Brain pericyte (primary cell): ENCODE results near the gene GOLGA7B.

Source experiments
- DNase-seq: peaks from one replicate; pipeline ENCODE4 v3.0.0-alpha.2; 2012; ENCODE audit warnings: low read depth, low spot score

Gene GOLGA7B

DNA sequence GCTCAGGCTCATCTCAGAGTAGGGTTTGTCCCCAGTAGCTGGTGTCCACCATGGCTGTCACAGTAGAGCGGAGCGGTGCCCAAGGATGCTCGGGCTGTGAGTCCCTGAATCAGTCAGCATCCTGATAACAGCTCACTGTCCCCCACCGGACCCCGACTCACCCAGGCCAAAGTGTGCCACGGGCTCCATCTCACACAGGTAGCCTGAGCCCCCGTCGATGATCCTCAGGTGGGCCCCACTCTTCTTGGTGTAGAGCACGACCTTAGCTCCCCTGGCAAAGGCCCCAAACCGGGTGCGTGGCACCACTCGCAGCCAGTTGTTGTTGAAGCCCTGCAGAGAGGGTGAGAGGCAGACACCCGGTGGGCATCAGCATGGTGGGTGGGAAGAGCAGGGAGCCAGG lies 45.4 kb downstream of the GOLGA7B start:
- DNase-seq, result no peak

DNA sequence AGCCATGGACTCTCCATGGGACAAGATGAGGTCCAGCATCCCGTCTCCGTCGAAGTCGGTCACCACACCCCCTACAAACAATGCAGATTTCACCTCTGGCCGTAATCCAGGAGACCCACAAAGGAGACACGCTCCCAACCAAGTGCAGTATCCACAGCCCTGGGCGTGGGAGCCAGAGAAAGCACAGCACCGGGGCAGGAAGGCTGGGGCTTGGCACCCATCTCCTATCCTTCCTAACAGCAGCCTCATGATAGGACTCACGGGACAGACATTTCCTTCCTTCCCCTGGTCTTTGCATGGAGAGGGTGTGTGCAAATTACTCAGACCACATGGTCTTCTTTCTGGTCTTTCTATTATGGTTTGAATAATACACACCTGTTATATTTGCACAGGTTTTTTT lies 46.3 kb downstream of the GOLGA7B start:
- no peak for DNase-seq

DNA sequence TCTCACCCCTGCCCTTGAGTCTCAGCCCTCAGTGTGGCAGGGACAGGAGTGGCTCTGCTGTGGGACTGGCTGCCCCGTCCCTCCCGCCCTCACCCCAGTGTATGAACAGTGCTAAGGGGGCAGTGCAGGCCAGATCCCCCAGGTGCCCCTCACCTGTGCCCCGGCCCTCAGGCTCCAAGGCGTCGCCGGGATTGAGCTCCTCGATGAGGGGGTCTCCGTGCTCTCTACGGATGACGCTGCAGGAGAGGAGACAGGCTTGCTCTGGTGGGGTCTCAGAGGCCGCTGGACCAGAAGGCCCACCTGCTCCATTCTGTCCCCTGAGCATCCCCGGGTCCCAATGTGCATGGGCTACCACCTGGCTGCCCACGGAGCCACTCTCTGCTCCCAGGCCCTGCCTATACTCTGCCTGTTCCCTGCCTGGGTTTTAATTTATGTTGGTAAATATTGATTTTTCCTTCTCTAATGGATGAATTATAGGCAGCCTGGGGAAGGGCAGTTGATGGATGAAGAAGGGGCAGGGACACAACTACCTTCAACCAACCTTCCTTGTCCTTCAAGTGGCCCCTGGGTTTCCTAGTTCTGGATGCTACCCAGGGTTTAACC lies 47.2 kb downstream of the GOLGA7B start:
- DNase-seq, result no peak

DNA sequence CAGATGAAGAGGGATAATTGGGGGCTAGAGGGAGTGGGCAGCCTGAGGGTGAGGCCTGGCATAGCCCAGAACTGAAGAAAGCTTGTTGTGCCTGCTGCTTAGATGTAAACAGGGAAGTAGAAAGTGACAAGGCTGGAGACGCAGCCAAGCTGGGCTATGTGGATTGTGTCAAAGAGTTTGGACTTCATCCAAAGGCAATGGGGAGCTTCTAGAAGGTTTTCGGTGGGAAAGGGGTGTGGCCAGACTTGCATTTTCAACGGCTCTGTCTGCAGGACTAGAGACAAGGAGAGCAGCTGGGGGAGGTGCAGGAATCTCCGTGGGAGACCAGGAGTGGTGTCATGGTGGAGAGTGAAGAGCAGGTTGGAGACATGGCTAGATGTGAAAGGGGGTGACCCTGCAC lies 48.8 kb downstream of the GOLGA7B start:
- no peak for DNase-seq

DNA sequence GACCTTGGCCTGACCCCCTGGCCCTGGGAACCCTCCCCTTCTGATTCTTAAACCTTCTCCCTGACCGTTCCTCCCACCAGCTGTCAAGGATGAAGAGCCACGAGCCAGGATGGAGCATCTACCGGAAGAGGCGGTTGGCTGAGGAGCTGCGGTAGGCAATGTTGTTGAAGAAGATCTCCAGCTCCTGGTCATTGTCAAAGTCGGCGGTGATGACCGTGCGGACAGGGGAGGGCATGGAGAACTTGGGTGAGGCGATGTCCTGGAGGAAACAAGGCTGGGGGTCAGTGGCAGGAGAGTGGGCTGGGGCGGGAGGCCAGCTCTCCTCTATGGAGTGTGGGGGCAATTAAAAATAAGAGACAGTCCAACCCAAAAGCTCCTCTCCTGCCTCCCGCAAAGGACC lies 51.7 kb downstream of the GOLGA7B start:
- no peak for DNase-seq

DNA sequence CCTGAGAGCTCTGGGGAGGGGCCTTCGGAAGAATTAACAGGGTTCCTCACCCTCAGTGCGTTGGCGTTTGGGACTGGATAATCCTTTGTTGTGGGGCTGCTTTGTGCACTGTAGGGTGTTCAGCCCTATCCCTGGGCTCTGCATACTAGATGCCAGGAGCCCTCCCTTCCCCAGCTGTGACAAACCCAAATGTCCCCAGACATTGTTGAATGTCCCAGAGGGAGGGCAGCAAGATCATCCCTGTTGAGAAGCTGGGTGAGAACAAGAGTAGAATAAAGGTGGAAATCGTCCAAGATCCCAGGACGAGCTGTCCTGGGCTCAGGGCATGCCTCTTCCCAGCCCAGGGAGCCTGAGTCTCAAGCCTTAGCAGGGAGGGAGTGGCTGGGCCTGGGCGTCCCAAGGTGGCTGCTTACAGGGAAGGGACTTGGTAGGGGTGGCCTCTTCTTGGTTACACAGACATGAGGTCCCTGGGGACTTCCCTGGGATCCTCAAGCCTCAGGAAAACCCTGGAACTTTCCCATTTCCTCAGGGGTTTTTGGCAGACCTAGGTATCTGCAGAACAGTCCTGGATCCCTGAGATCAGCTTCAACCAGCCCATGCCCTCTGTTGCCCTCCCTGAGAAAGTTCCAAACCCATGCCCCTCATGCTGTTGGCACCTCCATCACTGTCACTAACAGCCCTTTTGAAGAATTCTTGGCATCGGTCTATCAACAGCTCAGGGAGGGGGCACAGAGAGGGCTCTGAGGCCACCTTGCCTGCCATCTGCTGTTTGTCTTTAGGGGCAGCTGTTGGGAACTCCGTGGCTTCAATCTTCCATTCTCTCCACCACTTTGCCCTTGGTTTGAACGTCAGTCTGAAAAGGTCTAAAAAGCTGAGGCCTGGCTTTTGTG lies 53.7 kb downstream of the GOLGA7B start:
- no peak for DNase-seq

DNA sequence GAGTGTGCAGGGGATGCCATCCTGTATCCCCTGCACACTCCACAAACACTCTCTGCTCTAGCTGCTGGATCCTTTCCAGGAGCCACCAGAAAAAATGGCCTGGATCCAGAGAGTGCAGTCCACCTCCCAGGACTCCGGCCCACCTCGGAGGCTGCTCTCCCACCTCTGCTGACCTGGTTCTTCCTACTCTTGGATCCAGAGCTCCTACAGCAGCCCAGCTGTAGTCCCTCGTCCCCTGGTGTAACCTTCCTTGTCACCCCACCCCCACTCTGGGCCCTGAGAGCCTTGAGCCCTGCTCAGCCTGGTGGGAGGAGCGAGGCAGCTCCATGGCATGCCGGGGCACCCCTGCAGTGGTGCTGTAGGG lies 54.4 kb downstream of the GOLGA7B start:
- DNase-seq, result no peak

DNA sequence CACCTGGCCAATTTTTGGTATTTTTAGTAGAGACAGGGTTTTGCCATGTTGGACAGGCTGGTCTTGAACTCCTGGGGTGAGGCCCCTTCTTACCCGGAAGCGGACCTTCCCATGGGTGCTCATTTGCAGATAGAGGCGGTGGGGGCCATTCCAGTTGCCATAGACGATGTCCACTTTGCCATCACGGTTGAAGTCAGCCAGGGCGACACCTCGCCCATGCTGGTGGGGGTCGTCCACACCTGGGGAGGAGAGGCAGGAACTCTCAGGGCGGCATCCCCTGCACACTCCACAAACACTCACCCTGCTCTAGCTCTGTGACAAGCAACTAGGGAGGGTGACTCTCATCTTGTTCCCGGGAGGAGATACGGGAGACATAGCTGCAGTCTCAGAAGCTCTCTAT lies 54.9 kb downstream of the GOLGA7B start:
- no peak for DNase-seq

DNA sequence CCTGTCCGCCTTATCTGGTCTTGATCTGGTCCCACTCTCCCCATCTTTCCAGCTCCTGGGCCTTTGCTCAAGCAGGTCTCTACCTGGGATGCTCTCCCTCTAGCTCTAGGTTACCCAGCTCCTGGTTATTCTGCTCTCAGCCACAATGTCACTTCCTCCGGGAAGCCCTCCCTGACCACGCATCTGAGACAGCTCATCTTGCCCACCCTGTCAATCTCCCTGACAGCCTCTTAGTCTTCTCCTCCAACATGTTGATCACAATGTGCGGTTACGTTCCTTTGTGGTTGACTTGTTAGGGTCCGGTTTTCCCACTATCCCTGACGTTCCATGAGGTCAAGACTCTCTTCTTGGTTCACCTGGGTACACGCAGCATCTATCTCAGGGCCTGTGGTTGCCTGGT lies 55.6 kb downstream of the GOLGA7B start:
- no peak for DNase-seq

DNA sequence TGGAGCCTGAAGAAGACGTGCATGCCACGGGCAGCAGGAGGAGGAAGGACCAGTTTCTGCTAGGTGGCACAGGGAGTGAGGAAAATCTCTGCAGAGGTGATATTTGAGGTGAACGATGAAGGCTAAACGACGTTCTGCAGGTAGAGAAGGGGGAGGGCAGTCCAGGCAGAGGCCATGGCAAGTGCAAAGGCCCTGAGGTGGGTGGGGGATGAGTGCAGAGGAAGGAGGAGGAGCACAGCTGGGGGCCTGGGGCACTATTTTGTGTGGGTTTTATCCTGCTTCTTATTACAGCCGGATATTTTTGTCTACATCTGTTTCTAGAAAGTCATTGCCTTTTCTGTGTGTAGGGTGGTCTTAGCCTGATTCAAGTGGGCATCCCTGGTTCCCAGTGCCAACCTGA lies 57.6 kb downstream of the GOLGA7B start:
- no peak for DNase-seq

DNA sequence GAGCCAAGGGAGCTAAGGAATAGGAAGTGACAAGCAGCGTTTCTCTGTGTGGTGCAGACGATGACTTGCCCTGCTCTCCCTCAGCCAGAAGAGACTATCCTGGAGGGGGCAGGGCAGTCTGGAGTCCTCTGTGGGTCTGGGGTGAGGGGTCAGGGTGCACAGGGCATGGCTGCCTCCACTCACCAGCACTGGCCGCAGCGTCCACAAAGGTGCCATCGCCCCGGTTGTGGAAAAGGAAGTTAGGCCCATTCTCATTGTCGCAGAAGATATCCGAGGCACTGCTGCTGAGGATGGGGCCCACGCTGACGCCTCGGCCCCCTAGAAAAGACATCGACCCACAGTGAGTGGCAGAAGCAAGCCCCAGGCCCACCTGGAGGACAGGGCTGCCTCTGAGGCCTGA lies 58.2 kb downstream of the GOLGA7B start:
- DNase-seq, result no peak

DNA sequence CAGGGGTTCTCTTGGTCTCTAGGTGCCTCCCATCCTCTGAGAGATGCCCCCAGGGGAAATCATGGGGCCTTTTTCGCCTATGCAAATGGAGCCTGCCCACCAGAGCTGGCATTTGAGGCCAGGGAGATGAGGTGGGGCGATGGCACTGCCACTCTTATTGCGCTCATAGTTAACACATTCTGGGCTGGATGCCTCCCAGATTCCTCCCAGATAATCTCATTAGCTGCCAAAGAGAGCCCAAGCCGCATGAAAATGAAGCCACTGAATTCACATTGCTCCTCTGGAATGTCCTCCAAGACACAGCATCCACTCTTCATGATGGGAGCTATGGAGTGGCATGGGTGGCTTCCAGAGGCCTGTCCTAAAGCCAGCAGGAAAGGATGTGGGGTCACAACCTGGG lies 61.0 kb downstream of the GOLGA7B start:
- DNase-seq, result no peak

DNA sequence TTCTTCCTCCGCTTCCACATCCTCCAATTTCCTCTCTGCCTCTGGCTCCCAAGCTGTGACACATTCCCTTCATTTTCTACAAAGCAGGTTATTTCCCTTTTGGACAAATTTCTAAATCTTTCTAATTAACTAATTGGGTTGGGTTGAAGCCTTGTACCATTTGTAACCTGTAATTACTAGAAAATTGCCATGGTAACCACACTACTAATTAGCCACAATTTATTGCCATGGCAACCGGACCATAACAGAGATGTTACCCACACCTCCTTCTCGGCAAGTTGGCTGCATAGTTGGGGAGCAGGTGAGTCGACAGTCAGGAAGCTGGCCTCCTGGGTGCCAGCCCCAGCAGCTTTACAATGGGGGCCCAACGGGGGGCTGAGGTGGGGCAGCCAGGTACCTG lies 61.6 kb downstream of the GOLGA7B start:
- no peak for DNase-seq

DNA sequence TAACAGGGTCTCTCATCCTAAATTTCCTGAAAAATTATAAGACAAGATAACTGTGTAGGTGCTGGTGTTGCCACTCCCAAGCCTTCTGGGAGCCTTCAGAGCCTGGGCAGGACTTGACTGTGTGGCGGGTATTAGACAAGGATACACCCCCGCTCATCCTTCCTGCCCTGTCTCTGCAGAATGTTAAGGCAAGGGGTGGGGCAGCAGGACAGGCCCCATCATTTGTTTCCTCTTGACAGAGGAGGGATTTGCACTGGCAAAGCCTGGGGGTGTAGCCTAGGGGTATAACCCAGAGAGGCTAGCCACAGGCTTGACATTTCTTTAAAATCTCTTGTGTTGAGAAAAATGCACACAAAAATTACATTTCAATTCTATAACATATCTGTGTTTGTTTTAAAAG lies 63.5 kb downstream of the GOLGA7B start:
- no peak for DNase-seq

DNA sequence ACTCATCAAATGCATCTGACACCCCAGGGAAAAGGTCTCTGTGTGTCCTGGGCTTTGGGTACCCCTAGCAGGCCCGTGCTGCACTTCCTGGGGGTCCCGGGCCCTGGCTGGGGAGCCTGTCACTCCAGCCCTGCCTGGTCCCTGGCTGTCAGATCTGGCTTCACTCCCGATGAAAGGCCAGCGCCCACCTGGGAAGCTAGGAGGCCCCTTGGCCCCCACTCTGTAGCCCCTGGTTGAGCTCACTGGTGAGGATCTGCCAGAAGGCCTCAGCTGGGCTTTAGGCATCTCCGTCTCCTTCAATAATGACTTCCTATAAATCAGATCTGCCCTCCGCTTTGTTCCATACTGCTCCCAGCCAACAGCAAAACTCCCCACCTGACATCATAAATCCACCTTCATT lies 64.0 kb downstream of the GOLGA7B start:
- DNase-seq, result no peak

DNA sequence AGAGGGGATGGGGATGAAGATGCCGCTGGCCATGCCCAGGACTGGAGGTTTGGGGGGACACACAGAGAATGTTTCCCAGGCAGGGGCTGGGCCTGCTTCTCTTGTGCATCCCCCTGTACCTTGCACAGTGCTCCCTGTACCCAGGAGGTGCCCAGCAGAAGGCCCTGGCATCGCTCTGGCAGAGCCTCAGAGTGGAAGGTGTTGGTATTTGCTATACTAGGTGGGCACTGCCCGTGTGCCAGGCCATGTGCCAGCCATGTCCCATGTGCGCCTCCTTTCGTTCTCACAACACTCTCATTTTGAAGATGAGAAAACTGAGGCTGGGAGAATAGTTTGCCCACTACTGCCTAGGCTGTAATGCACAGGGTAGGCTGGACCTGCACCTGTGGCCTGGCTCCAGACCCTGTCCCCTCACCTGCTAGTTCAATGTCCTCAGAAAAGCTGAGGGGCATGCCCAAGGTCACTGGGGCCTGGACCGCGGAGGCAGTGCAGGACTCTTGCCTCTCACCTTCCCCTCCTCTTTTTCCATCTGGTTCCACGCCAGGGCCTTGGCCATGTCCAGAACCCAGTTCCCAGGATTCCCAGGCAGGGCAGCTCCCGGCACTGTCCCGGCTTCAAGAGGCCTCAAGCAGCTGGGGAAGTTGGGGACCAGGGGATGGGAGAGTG lies 64.7 kb downstream of the GOLGA7B start:
- no peak for DNase-seq

DNA sequence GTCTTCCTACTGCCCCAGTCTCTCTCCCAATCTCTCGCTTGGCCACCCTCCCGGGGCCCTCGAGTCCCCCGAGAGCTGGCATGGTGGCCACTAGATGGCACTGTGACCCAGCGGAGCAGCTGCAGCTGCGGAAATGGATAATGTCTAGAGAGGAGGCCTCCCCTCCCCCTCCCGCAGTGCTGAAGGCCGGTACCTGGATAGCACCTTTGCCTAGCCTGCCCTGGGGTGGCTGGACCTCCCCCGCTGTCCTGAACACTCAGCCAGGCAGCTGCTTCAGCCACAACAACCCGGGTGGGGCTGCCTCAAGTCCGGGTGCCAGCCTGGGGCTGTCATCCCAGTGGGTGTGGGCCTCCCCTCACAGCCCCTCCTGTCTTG lies 65.2 kb downstream of the GOLGA7B start:
- DNase-seq, result no peak

DNA sequence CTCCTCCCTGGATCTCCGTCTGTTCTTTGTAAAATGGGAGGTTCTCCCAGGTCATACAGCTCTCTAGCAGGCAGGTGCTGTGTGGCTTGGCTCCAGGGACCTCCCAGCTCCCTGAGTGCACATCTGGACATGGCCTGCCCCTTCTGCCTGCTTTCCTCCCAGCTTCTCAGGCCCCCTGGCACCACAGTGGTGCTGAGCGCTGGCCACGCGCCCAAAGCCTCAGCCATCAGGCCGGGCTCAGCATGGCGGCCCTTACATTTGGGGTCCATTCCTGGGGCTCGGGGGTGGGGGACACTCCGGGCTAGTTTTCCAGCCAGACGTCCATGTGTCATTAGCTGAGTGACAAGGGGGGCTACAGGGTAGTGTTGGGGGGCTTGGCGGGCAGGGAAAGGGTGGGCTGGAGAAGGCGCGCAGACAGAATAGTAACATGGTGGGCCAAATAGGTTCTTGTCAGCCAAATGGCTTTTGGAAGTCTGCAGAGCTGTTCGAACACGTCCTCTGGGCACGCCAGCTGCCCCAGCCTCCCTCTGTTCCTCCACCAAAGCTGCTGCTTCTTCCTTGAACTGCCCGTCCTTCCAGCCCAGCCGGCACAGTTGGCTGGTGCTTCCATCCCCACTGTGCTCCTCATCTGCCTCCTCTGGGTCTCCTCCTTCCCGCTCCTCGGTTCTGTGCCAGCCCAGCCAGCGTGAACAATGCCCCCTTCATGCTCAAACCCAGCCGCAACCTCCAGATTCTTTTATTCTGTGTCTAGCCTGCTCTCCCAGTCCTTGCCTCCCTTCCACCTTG lies 65.9 kb downstream of the GOLGA7B start:
- no peak for DNase-seq

DNA sequence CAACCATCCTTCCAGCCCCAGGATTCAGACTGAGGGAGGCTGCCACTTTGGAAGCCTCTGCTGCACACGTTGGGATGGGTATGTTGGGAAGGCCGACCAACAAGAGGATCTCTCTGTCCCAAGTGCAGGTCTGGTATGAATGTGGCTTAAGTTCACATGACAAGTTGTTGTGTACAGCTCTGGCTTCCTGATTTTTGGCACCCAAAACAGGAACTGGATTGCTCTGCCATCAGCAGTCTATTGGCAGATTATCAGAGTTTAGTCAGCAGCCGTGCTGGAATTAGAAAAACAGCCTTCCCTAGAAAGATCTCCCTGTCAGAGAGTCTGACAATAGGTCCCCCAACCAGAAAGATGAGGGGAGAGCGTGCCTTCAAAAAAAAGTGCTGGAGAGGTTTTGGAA lies 66.9 kb downstream of the GOLGA7B start:
- no peak for DNase-seq

DNA sequence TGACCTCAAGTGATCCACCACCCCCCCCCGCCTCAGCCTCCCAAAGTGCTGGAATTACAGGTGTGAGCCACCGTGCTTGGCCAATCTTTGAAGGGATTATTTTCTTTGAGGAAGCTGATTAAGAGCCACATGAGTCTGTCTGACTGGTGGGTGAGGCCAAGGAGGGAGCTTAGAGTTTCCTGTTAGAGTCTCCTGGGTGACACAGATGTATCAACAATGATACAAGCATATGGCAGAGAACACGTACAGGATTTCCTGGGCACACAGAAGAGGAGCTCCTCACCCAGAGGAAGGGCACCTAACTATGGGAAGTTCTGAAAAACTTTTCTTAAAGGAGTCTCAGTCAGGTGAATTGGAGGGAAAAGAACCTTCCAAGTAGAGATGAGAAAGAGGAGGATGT lies 69.4 kb downstream of the GOLGA7B start:
- no peak for DNase-seq

DNA sequence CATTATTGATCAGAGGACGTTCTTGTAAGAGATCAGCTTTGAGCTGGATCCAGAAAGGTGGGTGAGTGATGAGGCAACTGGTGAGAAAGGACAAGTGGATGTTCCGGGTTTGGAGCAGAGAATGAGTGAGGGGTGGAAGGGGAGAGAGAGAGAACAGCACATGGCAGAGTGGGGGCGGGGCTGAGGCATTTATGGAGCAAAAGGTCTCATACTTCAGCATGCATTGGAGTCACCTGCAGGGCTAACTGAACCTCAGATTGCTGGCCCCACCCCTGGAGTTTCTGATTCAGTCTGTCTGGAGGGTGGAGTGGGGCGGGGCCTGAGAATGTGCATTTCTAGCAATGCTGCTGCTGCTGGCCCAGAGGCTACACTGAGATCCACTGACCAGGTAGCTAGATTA lies 71.2 kb downstream of the GOLGA7B start:
- no peak for DNase-seq
